HG02943 (cell line): Measurements from ENCODE around the gene CDH23.

Source experiments
- ATAC-seq: cut with Tn5 transposase; IDR thresholded peaks from one replicate; pipeline ENCODE4 v1.9.1; 2021; ENCODE audit warnings: mild to moderate bottlenecking, low read depth, moderate library complexity; ENCODE audit not compliant: unreplicated experiment

Gene CDH23

GRCh38 chr10:71664585-71664984 is 267.9 kb downstream of the CDH23 start:
- no peak for ATAC-seq

- no peak for ATAC-seq
Measured at GRCh38 chr10:71665456-71665855, 268.7 kb downstream of the CDH23 start.

GRCh38 chr10:71666639-71667386 is 270.1 kb downstream of the CDH23 start:
- ATAC-seq: no peak

GRCh38 chr10:71667387-71667752 is 270.6 kb downstream of the CDH23 start:
- ATAC-seq: no peak

GRCh38 chr10:71671994-71672946 is 275.6 kb downstream of the CDH23 start:
- no peak for ATAC-seq

- no peak for ATAC-seq
Measured at GRCh38 chr10:71675295-71675970, 278.7 kb downstream of the CDH23 start.

- ATAC-seq: no peak
Measured at GRCh38 chr10:71677261-71677660, 280.5 kb downstream of the CDH23 start.

GRCh38 chr10:71678057-71678805 is 281.5 kb downstream of the CDH23 start:
- ATAC-seq: no peak

GRCh38 chr10:71679425-71679824 is 282.7 kb downstream of the CDH23 start:
- ATAC-seq: no peak

- ATAC-seq: no peak
Measured at GRCh38 chr10:71681977-71682376, 285.3 kb downstream of the CDH23 start.

GRCh38 chr10:71683301-71683700 is 286.6 kb downstream of the CDH23 start:
- no peak for ATAC-seq

- no peak for ATAC-seq
Measured at GRCh38 chr10:71684356-71685173, 287.8 kb downstream of the CDH23 start.

- ATAC-seq: no peak
Measured at GRCh38 chr10:71685554-71686232, 289.0 kb downstream of the CDH23 start.

- ATAC-seq: no peak
Measured at GRCh38 chr10:71687077-71687476, 290.4 kb downstream of the CDH23 start.

- ATAC-seq: no peak
Measured at GRCh38 chr10:71687480-71687879, 290.8 kb downstream of the CDH23 start.

- ATAC-seq: no peak
Measured at GRCh38 chr10:71688256-71688655, 291.5 kb downstream of the CDH23 start.

- ATAC-seq: no peak
Measured at GRCh38 chr10:71690094-71690720, 293.5 kb downstream of the CDH23 start.

GRCh38 chr10:71691405-71691804 is 294.7 kb downstream of the CDH23 start:
- ATAC-seq: no peak
